ENCODE results near the gene MRPL55. TPM values are rescaled to one million over a fixed set of nuclear protein-coding genes. Genes with fewer than 3 reads are reported as not detected.
A peak's percentile ranks its signal among the peaks of the same experiment; 100 is the strongest.

The MRPL55 gene
- total RNA-seq, 1 donor from 2014 or later: 43.2 TPM

GRCh38 chr1:228062085-228062791 is 46.9 kb downstream of the MRPL55 start:
- Histone ChIP-seq H3K36me3 (ENCODE audit: control insufficient read depth, insufficient read depth, low read length) (no peaks in the 10 kb centered on the region), H3K4me3 (ENCODE audit: low read depth, low read length) (no peak overlapping the region), H3K27me3 (ENCODE audit: control insufficient read depth, insufficient read depth, low read length) (peaks cover 12% of the 10 kb centered on the region)
- no peak for TF ChIP-seq CTCF (IDR thresholded peaks at IDR 0.05; ENCODE audit: insufficient read depth, low read length, severe bottlenecking)
- DNase-seq (ENCODE audit: low read depth) (no peak), FAIRE-seq (no peak)

GRCh38 chr1:228061411-228062084 is 47.6 kb downstream of the MRPL55 start:
- DNase-seq (ENCODE audit: low read depth): no peak
- Histone ChIP-seq H3K36me3 (ENCODE audit: control insufficient read depth, insufficient read depth, low read length) (no peaks in the 10 kb centered on the region), H3K4me3 (ENCODE audit: low read depth, low read length) (no peak overlapping the region), H3K27me3 (ENCODE audit: control insufficient read depth, insufficient read depth, low read length) (peaks cover 7% of the 10 kb centered on the region)
- no peak for TF ChIP-seq CTCF (IDR thresholded peaks at IDR 0.05; ENCODE audit: insufficient read depth, low read length, severe bottlenecking)
- FAIRE-seq: no peak

- H3K4me3 ChIP-seq (ENCODE audit: low read depth, low read length): peak overlapping the region; percentile 43
- no peak for DNase-seq (ENCODE audit: low read depth)
- H3K27me3 ChIP-seq (ENCODE audit: control insufficient read depth, insufficient read depth, low read length): peaks cover 6% of the 10 kb centered on the region
Measured at GRCh38 chr1:228060458-228061190, 48.5 kb downstream of the MRPL55 start.

GRCh38 chr1:228059634-228060457 is 49.3 kb downstream of the MRPL55 start:
- H3K27me3 ChIP-seq (ENCODE audit: control insufficient read depth, insufficient read depth, low read length): peaks cover 6% of the 10 kb centered on the region
- H3K4me3 ChIP-seq (ENCODE audit: low read depth, low read length): peak overlapping the region; percentile 43
- FAIRE-seq: no peak
- TF ChIP-seq CTCF (IDR thresholded peaks at IDR 0.05; ENCODE audit: insufficient read depth, low read length, severe bottlenecking): no peak
- peak; percentile 86 for DNase-seq (ENCODE audit: low read depth)
- H3K36me3 ChIP-seq (ENCODE audit: control insufficient read depth, insufficient read depth, low read length): no peaks in the 10 kb centered on the region

More at GRCh38 chr1:228060458-228061190, 48.5 kb downstream of the MRPL55 start:
- TF ChIP-seq CTCF (IDR thresholded peaks at IDR 0.05; ENCODE audit: insufficient read depth, low read length, severe bottlenecking): peak; percentile 43
- no peaks in the 10 kb centered on the region for H3K36me3 ChIP-seq (ENCODE audit: control insufficient read depth, insufficient read depth, low read length)
- FAIRE-seq: no peak

- Histone ChIP-seq H3K27me3 (ENCODE audit: control insufficient read depth, insufficient read depth, low read length) (peaks cover 6% of the 10 kb centered on the region), H3K36me3 (ENCODE audit: control insufficient read depth, insufficient read depth, low read length) (no peaks in the 10 kb centered on the region), H3K4me3 (ENCODE audit: low read depth, low read length) (peak overlapping the region; percentile 43)
- no peak for FAIRE-seq
- no peak for DNase-seq (ENCODE audit: low read depth)
- no peak for TF ChIP-seq CTCF (IDR thresholded peaks at IDR 0.05; ENCODE audit: insufficient read depth, low read length, severe bottlenecking)
Measured at GRCh38 chr1:228058949-228059633, 50.0 kb downstream of the MRPL55 start.

Data from bronchial epithelial cell (primary cell).